ENCODE measurements around the gene DOK1. TPM values are rescaled to one million over a fixed set of nuclear protein-coding genes. Genes with fewer than 3 reads are reported as not detected.

DOK1 gene
- total RNA-seq, 1 donor from 2014 or later = 47.5 TPM

DNA sequence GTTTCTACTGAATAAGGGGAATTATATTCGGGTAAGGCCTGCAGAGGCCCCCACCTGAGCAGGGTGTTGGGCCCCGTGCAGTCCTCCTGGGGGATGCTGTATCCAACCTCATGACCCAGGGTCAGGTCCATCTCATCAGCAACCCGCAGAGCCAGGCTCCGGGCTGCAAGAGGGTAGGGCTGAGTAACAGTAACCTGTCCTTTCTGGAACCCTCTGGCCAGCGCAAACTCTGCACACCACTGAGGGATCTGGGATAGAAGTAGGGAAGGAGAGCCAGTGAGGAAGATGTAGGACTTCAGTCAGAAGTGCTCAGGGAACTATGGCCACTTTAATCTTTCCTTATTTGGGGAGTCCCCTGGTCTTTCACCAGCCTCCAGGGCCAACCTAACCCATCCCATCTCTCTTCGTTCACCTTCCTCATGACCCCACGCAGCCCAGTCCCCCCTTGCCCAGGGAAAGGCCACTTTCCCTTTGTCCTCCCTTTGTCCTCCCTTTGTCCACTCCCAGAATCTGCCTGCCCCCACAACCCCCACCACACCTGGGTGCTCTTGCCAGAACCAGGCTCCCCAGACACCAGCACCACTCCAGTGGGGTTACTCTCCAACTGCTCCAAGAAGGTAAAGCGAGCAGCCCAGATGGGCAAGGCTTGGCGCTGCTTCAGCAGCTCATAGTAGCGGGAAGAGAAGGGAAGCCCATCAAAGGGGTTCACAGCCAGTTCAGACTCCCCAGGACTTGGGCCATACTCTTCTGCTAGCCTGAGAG is 29.4 kb upstream of the DOK1 start:
- intact Hi-C loops (cut with micrococcal nuclease) = no loop called here

- intact Hi-C loops (cut with micrococcal nuclease) = loop anchor here (1.0 kb wide), 1 partner anchor 321 kb away; no protein-coding TSS in a partner anchor
Observed at GRCh38 chr2:74525717-74526648, 28.5 kb upstream of the DOK1 start, which contains the start of gene DQX1. Gene DQX1, minus strand, starts transcription at chr2:74526231. Its CDS starts 502 bp downstream, at chr2:74525729.

DNA sequence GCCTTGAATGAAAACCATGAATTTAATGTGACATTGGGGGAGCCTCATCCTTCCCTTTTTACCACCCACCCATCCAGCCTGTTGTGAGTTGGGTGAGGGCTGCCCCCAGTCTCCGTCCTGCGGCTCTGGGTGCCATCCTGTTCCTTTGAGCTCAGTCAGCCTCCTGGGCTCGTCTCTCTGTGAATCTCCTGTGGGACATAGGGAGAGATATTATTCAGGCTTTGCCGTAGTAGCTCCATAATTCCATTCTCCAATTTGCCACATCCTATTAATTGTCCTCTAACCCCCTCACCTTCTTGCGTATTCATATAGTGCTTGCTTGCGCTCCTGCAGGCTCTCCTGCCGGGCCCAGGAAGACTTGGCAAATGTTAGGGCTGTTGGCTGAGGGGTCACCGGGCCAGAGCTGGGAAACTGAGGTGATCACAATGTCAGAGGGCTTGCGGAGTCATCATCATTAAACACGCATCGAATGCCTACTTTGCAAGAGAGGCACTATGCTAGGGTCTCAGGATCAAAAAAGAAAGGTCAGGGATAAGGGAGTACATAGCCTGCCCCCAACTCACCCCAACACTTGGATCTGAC is 27.8 kb upstream of the DOK1 start:
- intact Hi-C loops (cut with micrococcal nuclease) = loop anchor here (1.0 kb wide), 1 partner anchor 321 kb away; no protein-coding TSS in a partner anchor

GRCh38 chr2:74527741-74528140 is 26.8 kb upstream of the DOK1 start:
- intact Hi-C loops (cut with micrococcal nuclease) = loop anchor here (2.0 kb wide), 1 partner anchor 45 kb away; the partner anchor contains the start of genes CCDC142 and TTC31

DNA sequence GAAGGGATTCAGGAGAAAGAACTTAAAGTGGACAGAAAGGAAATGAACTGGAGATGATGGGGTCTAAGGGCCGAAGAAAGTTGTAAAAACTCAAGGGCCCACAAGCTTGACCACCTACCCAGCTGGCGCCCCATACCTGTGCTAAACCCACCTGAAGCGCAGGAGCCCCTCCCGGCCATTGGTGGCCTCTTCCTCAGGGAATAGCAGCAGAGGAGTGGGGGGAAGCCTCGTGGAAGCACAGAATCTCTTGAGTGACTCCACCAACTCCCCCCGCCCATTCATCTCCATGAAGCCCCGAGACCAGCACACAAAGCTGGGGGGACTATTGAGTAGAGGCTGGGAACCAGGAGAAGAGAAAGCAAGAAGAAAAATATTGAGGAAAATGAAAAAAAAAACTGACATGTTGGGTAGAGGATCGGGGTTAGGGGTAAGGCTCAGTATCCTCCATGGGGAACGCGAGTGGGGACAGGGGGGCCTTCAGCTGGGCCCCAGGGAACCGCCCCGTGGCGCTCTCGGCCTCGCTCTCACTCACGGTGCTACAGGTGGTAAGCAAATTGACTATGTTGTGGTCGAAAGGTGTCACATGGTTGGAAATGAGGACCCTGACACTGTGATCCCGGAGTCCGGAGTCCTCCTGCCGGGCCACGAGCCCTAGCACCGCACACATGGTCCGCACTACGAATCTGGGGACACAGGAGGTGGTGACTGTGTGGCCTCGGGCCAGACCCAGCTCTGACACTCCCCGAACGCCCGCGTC is 25.7 kb upstream of the DOK1 start:
- intact Hi-C loops (cut with micrococcal nuclease) = loop anchor here (1.0 to 2.0 kb wide), 16 partner anchors 12 to 1294 kb away; partner anchors contain the start of genes C2orf81, CCDC142, CCT7 and DGUOK

DNA sequence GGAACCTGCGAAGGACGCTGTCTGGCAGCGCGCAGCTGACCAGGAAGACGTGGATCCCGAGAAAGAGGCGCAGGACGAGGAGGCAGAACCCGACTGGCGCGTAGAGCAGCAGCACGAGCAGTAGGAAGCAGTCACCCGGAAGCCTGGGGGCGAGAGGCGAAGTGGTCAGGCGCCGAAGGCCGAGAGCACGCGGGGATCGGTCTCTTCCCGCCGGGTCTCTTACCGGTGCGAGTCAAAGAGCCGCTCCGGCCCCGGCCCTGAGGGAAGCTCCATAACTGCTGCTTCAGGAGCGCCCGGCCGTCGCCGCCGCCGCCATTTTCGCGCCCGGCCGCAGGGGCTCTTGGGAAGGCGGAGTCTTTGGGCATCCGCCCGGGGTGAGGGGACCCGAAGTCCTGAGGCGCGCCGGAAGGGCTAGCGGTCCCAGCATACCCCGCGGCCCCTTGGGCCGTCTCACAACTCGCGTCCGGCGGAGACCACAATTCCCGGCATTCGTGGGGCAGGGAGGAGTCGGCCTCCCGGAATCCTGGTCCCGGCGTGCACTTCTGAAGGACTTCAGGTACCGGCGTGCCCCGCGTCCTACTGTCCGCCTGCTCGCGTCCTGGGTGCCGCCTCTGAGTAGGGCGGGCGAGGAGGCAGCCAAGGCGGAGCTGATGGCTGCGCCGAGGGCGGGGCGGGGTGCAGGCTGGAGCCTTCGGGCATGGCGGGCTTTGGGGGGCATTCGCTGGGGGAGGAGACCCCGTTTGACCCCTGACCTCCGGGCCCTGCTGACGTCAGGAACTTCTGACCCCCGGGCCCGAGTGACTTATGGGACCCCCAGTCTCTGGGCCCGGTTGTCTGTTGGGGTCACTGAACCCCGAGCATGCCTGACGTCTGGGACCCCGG is 24.9 kb upstream of the DOK1 start, which contains the start of the genes AUP1 and HTRA2:
Gene AUP1, minus strand, starts transcription at position 350 of the 882 bp plus-strand sequence. Its CDS starts 77 bp downstream, at position 273.
Gene HTRA2, plus strand, starts transcription at position 577 of the 882 bp plus-strand sequence. Its CDS starts 74 bp downstream, at position 651.
- intact Hi-C loops (cut with micrococcal nuclease) = loop anchor here (1.0 to 2.0 kb wide), 17 partner anchors 13 to 1295 kb away; partner anchors contain the start of genes ALMS1, C2orf81, CCDC142 and CCT7

DNA sequence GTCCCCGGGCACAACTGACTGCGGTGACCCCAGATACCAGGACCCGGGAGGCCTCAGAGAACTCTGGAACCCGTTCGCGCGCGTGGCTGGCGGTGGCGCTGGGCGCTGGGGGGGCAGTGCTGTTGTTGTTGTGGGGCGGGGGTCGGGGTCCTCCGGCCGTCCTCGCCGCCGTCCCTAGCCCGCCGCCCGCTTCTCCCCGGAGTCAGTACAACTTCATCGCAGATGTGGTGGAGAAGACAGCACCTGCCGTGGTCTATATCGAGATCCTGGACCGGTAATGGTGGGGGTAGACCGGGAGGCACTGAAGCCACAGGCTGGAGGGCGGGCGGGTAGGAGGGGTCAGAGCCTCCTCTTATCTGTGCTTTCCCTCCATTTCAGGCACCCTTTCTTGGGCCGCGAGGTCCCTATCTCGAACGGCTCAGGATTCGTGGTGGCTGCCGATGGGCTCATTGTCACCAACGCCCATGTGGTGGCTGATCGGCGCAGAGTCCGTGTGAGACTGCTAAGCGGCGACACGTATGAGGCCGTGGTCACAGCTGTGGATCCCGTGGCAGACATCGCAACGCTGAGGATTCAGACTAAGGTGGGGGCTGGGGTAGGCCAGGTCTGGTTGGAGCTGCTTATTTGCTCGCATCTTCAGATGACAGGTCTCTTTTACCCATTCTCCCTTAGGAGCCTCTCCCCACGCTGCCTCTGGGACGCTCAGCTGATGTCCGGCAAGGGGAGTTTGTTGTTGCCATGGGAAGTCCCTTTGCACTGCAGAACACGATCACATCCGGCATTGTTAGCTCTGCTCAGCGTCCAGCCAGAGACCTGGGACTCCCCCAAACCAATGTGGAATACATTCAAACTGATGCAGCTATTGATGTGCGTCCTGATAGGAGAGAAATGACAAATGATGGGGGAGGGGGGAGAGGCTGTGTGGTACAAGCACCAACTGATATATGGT is 24.0 kb upstream of the DOK1 start:
- intact Hi-C loops (cut with micrococcal nuclease) = loop anchor here (1.0 kb wide), 1 partner anchor 1145 kb away; the partner anchor contains the start of gene ALMS1

DNA sequence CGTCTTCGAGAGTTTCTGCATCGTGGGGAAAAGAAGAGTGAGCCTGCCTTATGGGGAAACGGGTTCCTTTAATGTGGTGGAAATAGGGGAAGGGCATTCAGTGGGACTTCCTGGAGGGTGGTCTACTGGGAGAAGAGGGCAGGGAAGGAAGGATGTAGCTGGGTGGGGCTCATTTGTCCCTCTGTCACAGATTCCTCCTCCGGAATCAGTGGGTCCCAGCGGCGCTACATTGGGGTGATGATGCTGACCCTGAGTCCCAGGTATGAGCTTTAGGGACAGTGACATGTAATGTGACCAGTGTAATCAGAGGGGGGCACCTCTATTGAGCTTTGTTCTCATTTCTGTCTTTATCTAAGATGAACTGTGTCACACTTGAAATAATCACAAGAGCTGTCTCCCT is 22.9 kb upstream of the DOK1 start:
- intact Hi-C loops (cut with micrococcal nuclease) = loop anchor here (1.0 kb wide), 6 partner anchors 17 to 281 kb away; partner anchors contain the start of genes TLX2 and TTC31

GRCh38 chr2:74532222-74532621 is 22.3 kb upstream of the DOK1 start:
- intact Hi-C loops (cut with micrococcal nuclease) = loop anchor here (1.0 kb wide), 6 partner anchors 18 to 282 kb away; partner anchors contain the start of genes TLX2 and TTC31

- intact Hi-C loops (cut with micrococcal nuclease) = no loop called here
Observed at GRCh38 chr2:74533464-74533863, 21.1 kb upstream of the DOK1 start.

DNA sequence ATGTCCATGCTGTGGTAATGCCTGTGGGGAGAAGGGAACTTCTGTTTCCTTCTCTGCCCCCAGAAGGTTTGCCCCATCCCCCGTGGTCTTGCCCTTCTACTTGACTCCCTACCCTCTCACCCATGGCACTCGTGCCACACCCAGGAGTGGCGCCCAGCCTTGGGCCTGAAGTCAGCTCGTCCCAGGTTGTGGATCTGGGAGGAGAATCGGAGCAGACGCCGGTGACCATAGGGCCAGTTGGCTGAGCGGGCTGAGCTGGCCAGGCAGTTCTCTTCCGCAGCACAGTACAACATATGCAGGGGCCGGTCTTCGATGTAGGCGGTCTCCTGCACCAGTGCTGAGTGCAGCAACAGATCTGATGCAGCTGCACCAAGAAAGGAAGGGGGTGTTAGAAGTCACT is 20.1 kb upstream of the DOK1 start:
- intact Hi-C loops (cut with micrococcal nuclease) = no loop called here

DNA sequence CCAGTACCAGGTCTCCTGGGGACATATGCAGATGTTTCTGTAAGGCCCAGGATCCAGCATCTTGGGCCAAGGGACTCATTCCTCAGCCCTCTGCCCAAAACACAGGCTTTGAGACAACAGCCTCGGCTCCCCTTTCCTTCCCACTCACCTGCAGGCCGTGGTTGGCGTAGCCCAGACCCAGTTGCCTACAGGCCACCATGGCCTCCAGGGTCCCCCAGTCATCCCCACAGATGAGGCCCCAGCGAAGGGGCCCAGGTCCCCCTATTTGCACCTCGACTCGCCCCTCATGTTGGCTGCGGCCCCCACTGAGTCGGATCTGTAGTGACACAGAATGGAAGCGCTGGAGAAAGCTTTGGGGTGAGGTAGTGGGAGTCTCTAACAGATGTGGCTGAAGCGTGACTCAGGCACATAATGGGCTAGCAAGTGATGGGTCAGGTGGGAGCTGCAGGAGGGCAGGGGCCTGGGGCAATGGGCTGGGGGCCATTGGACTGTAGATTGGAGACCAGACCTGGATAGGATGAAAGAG is 19.0 kb upstream of the DOK1 start:
- intact Hi-C loops (cut with micrococcal nuclease) = no loop called here

DNA sequence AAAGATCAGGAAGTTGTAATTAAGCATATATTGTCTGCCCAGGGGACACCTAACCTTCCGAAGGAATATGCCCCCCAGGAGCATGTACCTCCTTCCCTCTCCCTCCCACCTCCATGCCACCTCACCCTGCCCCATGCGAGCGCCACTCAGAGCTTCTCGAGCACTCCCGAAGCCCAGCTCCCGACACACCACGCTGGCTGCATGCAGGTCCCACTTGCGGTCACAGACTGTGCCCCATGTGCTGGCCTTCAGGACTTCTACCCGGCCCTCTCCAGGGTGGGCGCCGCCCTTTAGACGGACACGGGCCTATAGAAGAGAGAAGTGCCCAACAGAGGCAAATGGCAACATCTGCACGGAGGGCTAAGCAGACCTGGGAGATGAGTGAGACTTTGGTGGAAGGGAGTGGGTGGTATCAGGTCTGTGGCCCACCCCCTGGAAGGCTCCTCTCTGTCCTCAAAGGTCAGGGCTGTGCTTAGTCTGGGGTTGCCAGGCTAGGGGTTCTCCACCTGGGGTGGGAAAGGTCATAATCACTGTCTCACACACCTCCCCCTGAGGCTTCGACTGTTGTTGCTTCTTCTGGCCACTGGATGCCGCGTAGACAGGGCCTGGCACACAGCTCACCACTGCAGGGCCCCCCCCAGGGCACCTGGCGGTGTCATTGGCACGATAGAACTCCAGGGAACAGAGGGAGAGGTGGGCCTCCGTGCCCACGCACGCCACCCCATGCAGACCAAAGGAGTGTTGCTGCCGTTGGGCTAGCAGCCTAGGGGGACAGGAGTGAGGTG is 18.2 kb upstream of the DOK1 start:
- intact Hi-C loops (cut with micrococcal nuclease) = no loop called here

DNA sequence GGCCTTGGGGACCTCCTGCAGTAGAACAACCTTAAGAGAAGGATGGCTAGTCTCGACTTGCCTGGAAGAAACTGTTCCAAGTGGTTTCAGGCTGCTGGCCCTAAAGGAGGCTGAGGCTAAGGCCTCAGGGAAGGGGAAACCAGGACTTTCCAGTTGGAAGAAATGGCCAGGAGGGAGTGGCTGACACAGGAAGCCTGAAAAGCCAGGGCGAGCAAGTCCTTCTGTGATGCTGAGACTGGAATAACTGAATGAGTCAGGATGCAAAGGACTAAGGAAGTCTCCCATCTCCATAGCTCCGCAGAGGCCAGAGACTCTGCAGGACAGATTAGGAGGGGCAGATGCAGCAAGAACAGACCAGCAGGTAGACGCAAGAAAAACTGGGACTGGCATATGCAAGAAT is 17.4 kb upstream of the DOK1 start:
- intact Hi-C loops (cut with micrococcal nuclease) = no loop called here

DNA sequence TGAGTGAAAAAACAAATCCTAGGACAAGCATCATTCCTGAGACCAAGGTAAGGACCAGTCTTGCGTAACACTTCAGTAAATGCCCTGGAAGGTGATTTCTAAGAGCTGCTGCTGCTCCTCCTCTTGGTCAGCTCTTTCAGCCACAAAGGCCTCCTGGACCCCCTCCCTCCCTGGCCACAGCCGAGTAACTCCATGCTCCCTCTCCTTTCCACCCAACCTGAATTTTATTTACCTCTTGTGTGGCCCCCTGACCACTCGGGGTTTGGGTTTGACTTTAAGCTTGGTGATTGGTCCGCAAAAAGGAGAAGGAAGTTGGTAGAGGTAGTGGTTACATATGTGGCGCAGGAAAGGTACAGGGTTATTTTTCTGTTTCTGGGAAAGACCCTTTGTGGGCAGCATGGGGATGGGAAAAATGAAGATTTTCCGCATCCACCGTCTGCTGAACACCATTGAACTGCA is 15.6 kb upstream of the DOK1 start:
- intact Hi-C loops (cut with micrococcal nuclease) = no loop called here

DNA sequence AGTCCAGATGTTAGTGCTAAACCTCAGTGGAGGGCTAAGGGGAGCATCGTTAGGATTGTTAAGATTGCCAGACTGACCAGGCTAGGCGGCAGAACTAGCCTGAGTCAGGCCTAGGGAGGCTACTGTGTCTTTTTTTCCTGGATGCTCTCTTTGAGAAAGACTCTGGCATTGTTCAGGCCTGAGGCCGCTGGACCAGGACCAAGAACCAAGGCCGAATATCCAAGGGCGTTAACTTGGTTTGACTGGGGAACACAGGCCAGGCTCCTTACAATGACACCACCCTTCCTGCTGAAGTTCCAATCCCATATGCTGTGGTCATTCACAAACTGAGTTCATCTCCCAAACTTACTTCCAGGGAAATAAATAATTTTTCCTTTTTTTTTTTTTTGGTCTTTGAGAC is 14.2 kb upstream of the DOK1 start:
- intact Hi-C loops (cut with micrococcal nuclease) = no loop called here

- intact Hi-C loops (cut with micrococcal nuclease) = no loop called here
Observed at GRCh38 chr2:74542978-74543377, 11.5 kb upstream of the DOK1 start.

Measured in T-helper 1 cell treated with Interleukin-12 subunit alpha and Interleukin-12 subunit beta and Interleukin-4 antibody, amounts not matched to agents 30 ng/mL and 1 ng/mL, for 36 hours (primary cell).